NCI-H1092 treated with DMSO at 0.1 percent for 48 hours (cell line): ENCODE results near the gene LAYN.

Experiments
- DNase-seq: peaks from one replicate; lab custom pipeline; 2025; lab: John Stamatoyannopoulos, UW

LAYN gene

DNA sequence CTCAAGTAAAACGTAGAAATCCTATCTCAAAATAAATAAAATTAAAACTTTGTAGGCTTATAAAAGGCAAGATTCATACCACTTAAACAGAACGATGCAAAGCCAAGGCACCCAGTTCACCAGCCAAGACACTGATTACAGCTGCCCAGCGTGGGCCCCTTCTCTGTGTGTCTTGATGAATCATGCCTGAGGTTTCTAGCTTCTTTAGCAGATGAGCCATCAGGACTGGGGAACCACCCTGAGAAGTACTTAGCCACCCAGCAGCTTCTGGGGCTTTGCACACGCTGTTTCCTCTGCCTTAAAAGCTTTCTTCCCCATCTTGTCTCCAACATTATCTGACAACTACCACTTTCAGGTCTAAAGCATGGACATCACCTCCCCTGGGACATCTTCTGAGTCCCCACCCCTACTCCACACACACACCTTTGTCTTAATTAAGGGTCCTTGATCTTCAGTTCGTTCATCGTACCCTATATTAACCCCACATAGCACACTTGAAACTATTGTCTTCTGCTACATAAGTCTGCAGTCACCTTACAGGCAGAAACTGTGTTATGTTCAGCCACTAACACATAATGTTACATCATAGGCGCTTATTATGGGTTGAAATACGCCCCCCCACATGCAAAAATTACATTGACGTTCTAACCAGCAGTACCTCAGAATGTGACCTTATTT lies 8.7 kb upstream of the LAYN start:
- no peak for DNase-seq

DNA sequence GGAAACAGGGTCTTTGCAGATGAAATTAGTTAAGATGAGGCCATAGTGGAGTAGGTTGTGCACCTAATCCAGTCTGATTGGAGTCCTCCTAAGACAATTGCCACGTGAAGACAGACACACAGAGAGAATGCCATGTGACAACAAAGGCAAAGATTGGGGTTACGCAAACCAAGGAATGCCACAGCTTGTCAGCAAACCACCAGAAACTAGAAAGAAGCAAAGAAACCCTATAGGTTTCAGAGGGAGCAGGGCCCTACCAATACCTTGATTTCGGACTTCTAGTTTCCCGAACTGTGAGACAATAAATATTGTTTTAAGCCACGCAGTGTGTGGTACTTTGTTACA lies 8.2 kb upstream of the LAYN start:
- no peak for DNase-seq

DNA sequence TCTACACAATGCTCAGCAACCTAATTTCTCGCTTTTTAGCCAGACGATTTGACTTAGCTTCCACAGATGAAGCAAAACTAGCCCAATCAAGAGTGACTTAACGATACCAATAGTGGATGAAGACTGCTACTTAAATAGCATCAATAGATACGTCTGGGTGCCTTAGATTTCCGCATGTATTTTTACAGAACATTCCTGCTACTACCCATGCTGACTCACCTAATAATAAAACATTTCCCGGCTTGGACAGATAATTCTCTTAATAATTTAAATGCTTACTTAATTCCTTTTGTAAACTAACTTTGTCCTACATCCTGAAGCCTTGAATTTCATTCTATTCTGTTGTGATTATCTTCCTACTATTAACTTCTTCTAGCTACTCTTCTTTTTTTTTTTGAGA lies 5.2 kb upstream of the LAYN start:
- no peak for DNase-seq

- no peak for DNase-seq
Observed at GRCh38 chr11:111537336-111537860, 3.1 kb upstream of the LAYN start.

- DNase-seq: no peak
Observed at GRCh38 chr11:111538407-111539114, 2.0 kb upstream of the LAYN start.

- no peak for DNase-seq
Observed at GRCh38 chr11:111539426-111540113, 950 bp upstream of the LAYN start.

GRCh38 chr11:111540937-111541253 lies 375 bp downstream of the LAYN start:
- DNase-seq: no peak

DNA sequence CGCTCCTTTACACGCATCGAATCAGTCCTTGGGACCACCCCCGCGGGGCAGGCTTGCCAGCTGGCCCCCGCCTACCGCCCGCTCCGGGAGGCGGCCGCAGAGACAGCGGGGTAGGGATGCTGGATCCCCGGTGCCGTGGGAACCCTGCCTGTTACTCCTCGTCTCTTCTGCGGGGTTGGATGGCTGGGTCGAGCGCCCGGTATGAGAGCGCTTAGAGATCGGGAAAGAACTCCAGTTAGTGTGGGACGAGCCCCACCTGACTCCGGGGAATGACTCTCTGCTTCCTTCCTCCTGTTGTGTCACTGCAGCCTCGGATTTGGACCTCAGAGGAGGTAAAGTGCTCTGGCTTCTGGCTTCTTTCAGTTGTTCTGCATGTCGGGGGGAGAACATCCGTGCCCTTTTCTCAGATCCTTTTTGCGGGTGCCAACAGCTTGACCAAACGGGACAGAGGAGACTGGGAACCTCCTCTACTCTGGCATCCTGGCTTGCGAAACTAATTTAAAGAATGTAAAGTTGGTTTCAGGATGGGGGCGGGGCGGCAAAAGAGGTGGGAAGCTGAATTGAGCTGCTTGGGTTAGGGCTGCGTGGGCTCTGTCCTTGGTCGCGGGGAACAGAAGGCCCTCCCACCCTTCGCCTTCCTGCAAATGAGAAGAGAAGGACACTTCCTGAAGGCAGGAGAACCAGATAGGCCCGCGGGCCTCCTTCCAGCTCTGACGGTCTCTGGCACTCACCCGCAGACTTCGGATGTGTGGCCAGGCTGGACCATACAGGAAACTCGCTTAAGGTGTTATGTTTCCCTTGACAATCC lies 938 bp downstream of the LAYN start:
- DNase-seq: no peak

DNA sequence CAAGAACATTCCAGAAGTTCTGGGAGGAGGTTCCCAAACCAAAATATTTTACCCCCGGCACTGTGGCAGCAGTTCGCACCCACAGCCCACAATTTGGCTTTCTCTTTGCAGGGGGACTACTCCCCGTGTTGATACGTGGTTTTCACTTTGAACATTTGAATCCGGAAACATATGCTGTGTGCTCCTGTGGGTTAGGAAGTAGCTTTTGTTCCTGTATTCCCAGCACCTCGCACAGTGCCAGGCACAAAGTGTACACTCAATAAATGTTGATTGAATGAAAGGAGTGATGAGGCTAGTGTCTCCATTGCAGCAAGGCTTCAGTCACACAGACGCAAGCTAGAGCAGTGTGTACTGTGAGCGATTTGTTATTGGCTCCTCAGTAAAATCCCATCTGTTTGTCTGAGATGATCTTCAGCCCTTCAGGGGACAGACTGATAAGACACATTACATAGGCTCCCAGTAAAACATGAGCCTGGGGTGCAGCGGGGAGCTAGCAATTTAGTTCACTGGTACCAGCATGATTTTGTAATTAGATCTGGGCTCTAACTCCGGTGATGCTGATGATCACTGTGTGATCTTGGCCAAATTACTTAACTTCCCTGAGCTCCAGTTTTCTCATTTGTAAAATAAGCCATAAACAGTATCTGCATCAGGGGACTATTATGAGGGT lies 2.2 kb downstream of the LAYN start:
- DNase-seq: no peak

- no peak for DNase-seq
Observed at GRCh38 chr11:111548525-111548924, 8.0 kb downstream of the LAYN start.

GRCh38 chr11:111549196-111549868 lies 8.8 kb downstream of the LAYN start:
- DNase-seq: no peak

GRCh38 chr11:111549869-111550203 lies 9.3 kb downstream of the LAYN start:
- no peak for DNase-seq

- no peak for DNase-seq
Observed at GRCh38 chr11:111550258-111550657, 9.7 kb downstream of the LAYN start.

DNA sequence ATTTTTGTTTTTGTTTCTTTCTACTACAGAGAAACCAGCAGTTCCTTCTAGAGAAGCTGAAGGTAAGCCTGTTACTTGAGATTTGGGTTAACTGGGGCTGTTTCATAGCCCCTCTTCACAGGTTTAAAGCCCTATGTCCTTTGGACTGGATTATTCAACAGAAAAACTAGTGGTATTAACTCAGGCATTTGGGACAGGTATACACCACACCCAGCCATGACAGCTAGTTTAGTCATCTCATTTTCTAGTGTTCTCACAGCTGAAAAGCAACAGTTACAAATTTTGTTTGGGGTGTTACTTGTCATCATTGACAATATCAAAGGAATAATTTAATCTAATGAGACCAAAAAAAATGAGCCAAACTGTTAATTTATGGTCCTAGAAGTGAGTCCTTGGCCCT lies 14.0 kb downstream of the LAYN start:
- no peak for DNase-seq

DNA sequence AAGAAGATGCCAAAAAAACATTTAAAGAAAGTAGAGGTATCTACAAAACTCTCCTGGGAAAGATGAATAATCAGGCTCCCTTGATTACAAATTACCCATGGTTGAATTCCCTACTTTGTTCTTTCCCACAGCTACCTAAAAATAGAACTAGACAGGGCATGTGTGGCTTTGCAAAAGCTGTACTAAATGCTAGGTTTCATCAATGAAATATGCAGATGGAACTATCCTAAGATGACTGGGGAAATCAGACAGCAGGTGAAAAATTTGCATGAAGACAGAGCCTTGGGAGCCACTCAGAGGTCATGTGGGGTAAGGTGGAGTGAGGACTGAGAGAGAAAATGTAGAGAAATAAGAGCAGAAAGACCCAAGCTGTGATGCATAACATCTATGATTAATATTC lies 14.7 kb downstream of the LAYN start:
- DNase-seq: no peak

DNA sequence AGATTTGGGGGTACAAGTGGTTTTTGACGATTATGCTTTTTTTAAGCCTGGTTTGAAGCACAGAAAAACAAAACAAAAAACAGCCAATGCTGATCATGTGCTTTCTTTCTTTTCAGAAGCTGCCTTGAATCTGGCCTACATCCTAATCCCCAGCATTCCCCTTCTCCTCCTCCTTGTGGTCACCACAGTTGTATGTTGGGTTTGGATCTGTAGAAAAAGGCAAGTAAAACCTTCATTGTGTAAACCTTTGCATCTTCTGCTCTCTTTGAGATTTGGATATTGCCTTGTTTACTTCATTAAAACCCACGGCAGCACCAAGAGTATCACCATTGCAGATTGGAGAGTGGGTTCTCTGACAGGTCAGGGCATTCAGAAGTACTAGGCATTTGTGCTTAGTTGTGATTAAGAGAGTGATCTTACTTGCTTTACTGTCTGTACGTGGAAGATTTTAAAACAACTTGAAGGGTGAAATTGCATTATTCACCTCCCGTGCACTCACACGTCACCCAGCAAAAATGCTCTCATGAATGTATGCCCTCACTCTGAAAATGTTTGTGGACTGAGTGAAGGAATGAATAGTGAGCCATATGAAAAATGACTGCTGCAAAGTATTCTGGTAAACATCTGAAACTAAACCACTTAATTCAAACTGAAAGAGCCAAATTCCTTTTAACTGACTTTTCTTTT lies 17.0 kb downstream of the LAYN start:
- no peak for DNase-seq

DNA sequence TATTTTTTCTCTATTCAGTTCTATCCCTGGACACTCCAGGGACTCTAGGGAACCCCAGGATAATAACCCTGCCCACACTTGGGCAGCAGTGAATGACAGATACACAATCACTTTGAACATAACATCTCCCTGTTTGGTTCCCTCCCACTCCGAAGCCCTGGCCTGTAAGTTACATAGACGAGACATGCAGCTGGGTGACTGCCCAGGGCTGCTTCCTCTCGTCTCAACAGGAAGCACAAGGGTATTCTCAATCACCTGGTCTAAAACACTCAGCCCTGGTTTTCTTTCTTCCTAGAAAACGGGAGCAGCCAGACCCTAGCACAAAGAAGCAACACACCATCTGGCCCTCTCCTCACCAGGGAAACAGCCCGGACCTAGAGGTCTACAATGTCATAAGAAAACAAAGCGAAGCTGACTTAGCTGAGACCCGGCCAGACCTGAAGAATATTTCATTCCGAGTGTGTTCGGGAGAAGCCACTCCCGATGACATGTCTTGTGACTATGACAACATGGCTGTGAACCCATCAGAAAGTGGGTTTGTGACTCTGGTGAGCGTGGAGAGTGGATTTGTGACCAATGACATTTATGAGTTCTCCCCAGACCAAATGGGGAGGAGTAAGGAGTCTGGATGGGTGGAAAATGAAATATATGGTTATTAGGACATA lies 19.4 kb downstream of the LAYN start:
- no peak for DNase-seq

- DNase-seq: no peak
Observed at GRCh38 chr11:111560800-111561199, 20.3 kb downstream of the LAYN start.

GRCh38 chr11:111561306-111561705 lies 20.8 kb downstream of the LAYN start:
- DNase-seq: no peak

GRCh38 chr11:111561791-111562325 lies 21.3 kb downstream of the LAYN start:
- DNase-seq: no peak
